ENCODE measurements around the gene SLC35F4. TPM values are rescaled to one million over a fixed set of nuclear protein-coding genes. Genes with fewer than 3 reads are reported as not detected.

The SLC35F4 gene
- total and polyA plus RNA-seq, 2 donors (not counting 3 experiments of a cell fraction or from before 2014, with no cell fraction given): not detected

GRCh38 chr14:57754527-57754926 lies 111.4 kb downstream of the SLC35F4 start:
- no peak overlapping the region for H3K9ac ChIP-seq (replicated peaks; ENCODE audit: extremely low read depth, insufficient read depth, low read length)
- H3K4me2 ChIP-seq (ENCODE audit: insufficient read depth, low read length): no peak overlapping the region
- H3K36me3 ChIP-seq (ENCODE audit: control insufficient read depth in 2 of 2, extremely low read depth in 1 of 2, insufficient read depth in 2 of 2, low read length in 2 of 2): no peaks in the 10 kb centered on the region
- no peak overlapping the region for H2AFZ ChIP-seq (ENCODE audit: low read depth, low read length)
- no peaks in the 10 kb centered on the region for H3K9me1 ChIP-seq (replicated peaks; ENCODE audit: control insufficient read depth, extremely low read depth, insufficient read depth, low read length)
- H4K20me1 ChIP-seq (replicated peaks; ENCODE audit: control insufficient read depth, extremely low read depth, insufficient read depth, low read length): no peaks in the 10 kb centered on the region
- no peaks in the 10 kb centered on the region for H3K79me2 ChIP-seq (ENCODE audit: control insufficient read depth, insufficient read depth, low read length)
- BruUV-seq (replicated peaks): no TSS peak
- H3K27ac ChIP-seq (ENCODE audit: insufficient read depth, low read depth, low read length): no peak overlapping the region
- no peaks in the 10 kb centered on the region for H3K4me1 ChIP-seq (ENCODE audit: control insufficient read depth, extremely low read depth, insufficient read depth, low read length)
- intact Hi-C loops (cut with micrococcal nuclease) (no loop called here), dilution Hi-C loops (cut with MboI; ENCODE audit: extremely low pct_ligation_motif_present, low sequenced_read_pairs) (no loop called here)
- no peaks in the 10 kb centered on the region for H3K9me3 ChIP-seq (replicated peaks; ENCODE audit: control insufficient read depth, insufficient read depth, low read length)
- POLR2A ChIA-PET: no interaction called here
- TF ChIP-seq FOS (IDR thresholded peaks at IDR 0.05; ENCODE audit: borderline replicate concordance, insufficient read depth, low read length) (no peak), POLR2AphosphoS5 (IDR thresholded peaks at IDR 0.05; ENCODE audit: insufficient read depth, low read depth, low read length) (no peak), EZH2 (IDR thresholded peaks at IDR 0.05; ENCODE audit: borderline replicate concordance, low read depth, low read length, severe bottlenecking) (no peak), CTCF (IDR thresholded peaks at IDR 0.05; ENCODE audit: extremely low read depth in 1 of 2, insufficient read depth in 1 of 2, low read depth in 1 of 2, low read length in 2 of 2) (no peak), MYC (IDR thresholded peaks at IDR 0.05; ENCODE audit: low read depth, low read length) (no peak), GATA2 (IDR thresholded peaks at IDR 0.05; ENCODE audit: insufficient read depth, insufficient read length, low read depth, low read length) (no peak), JUN (IDR thresholded peaks at IDR 0.05; ENCODE audit: borderline replicate concordance, insufficient read depth, insufficient read length, low read depth) (no peak), POLR2A (IDR thresholded peaks at IDR 0.05; ENCODE audit: low read depth, low read length) (no peak), MAX (IDR thresholded peaks at IDR 0.05; ENCODE audit: insufficient read depth, insufficient read length) (no peak)
- no peak for DNase-seq (ENCODE audit: low read depth, low spot score)
- H3K4me3 ChIP-seq (replicated peaks in 1 of 3; ENCODE audit: insufficient read depth in 1 of 3, low read depth in 1 of 3, low read length in 3 of 3): no peak overlapping the region
- CTCF ChIA-PET: interaction anchor here (0.5 kb wide), 1 partner anchor 22 kb away, joined by 3 read pairs; no protein-coding TSS in a partner anchor
- no peak for FAIRE-seq
- no peaks in the 10 kb centered on the region for H3K27me3 ChIP-seq (ENCODE audit: control insufficient read depth in 2 of 2, insufficient read depth in 2 of 2, low read length in 2 of 2)

All from endothelial cell of umbilical vein (primary cell).